SK-N-SH (cell line): ENCODE results near the gene FBN2. TPM values are rescaled to one million over a fixed set of nuclear protein-coding genes. Genes with fewer than 3 reads are reported as not detected.

Experiments used
- CTCF ChIA-PET: fragments of 300-600, 350-600 bp; formaldehyde crosslinking; extraction: SDS; loops from one replicate; lab custom pipeline; 2021; lab: Yijun Ruan, JAX
- POLR2A ChIA-PET: fragments of 350-600 bp; sonication (Branson Sonifier 250); formaldehyde crosslinking; extraction: SDS; loops from one replicate; lab custom pipeline; 2020; ENCODE audit warnings: antibody characterized with exemption, inconsistent platforms; lab: Yijun Ruan, JAX
- DNase-seq: peaks from one replicate; pipeline ENCODE4 v3.0.0; 2012
- H2AFZ ChIP-seq: fragments of 200-600 bp; sonication (generic); 2 replicates; pipeline ENCODE4 v1.8.1; 2016; ENCODE audit warnings: antibody characterized with exemption, mild to moderate bottlenecking, low read depth
- H3F3A ChIP-seq: fragments of 200-600 bp; sonication (generic); replicated peaks from 2 replicates; pipeline ENCODE3; 2016; ENCODE audit warnings: antibody characterized with exemption, mild to moderate bottlenecking; ENCODE audit not compliant: insufficient read depth
- H3K27ac ChIP-seq, 2 experiments: fragments of 200-500 bp in 1 of 2; fragments of 200-600 bp in 1 of 2; sonication (Bioruptor generic) in 1 of 2; sonication (generic), shearing (Covaris generic) in 1 of 2; 2 replicates each; pipeline versions ENCODE4 v1.5.1 to v1.6.1; 2014 to 2016; ENCODE audit warnings: low read depth in 2 of 2, inconsistent platforms in 1 of 2, low read length in 1 of 2, mild to moderate bottlenecking in 1 of 2, mixed read lengths in 1 of 2
- H3K27me3 ChIP-seq: fragments of 200-600 bp; sonication (generic), shearing (Covaris generic); 2 replicates; pipeline ENCODE4 v1.6.1; 2016; ENCODE audit warnings: mixed run types; ENCODE audit not compliant: insufficient read depth
- H3K36me3 ChIP-seq, 2 experiments: fragments of 200-500 bp in 1 of 2; fragments of 200-600 bp in 1 of 2; sonication (Bioruptor generic) in 1 of 2; sonication (generic) in 1 of 2; replicated peaks in 1 of 2; 2 replicates each; pipeline versions ENCODE3 to v1.5.1; 2014 to 2016; ENCODE audit warnings: low read length in 1 of 2, mild to moderate bottlenecking in 1 of 2; ENCODE audit not compliant: insufficient read depth in 2 of 2, control insufficient read depth in 1 of 2
- H3K4me1 ChIP-seq, 2 experiments: fragments of 200-500 bp in 1 of 2; fragments of 200-600 bp in 1 of 2; sonication (Bioruptor generic) in 1 of 2; sonication (generic), shearing (Covaris generic) in 1 of 2; 2 replicates each; pipeline versions ENCODE4 v1.5.1 to v1.6.1; 2014 to 2016; ENCODE audit warnings: low read depth in 1 of 2, low read length in 1 of 2, mixed run types in 1 of 2; ENCODE audit not compliant: insufficient read depth in 2 of 2, control insufficient read depth in 1 of 2
- H3K4me2 ChIP-seq: fragments of 200-600 bp; sonication (generic), shearing (Covaris generic); 2 replicates; pipeline ENCODE4 v1.6.1; 2017; ENCODE audit warnings: mixed run types
- H3K4me3 ChIP-seq, 2 experiments: fragments of 200-500 bp in 1 of 2; fragments of 200-600 bp in 1 of 2; sonication (Bioruptor generic) in 1 of 2; sonication (generic), shearing (Covaris generic) in 1 of 2; 2 replicates each; pipeline versions ENCODE4 v1.5.1 to v1.8.1; 2014 to 2016; ENCODE audit warnings: low read depth in 2 of 2, inconsistent platforms in 1 of 2, low read length in 1 of 2, mild to moderate bottlenecking in 1 of 2, mixed read lengths in 1 of 2, moderate library complexity in 1 of 2
- H3K79me2 ChIP-seq: fragments of 200-600 bp; sonication (generic); 2 replicates; pipeline ENCODE4 v1.8.1; 2017; ENCODE audit warnings: mild to moderate bottlenecking; ENCODE audit not compliant: insufficient read depth
- H3K9ac ChIP-seq: fragments of 200-600 bp; sonication (generic); 2 replicates; pipeline ENCODE4 v1.6.1; 2017; ENCODE audit warnings: mixed run types
- H3K9me2 ChIP-seq: fragments of 200-600 bp; sonication (generic); 2 replicates; pipeline ENCODE4 v1.6.1; 2017; ENCODE audit warnings: mixed run types
- H3K9me3 ChIP-seq: fragments of 200-600 bp; sonication (generic); 2 replicates; pipeline ENCODE4 v1.6.1; 2017; ENCODE audit warnings: mixed run types, mild to moderate bottlenecking, moderate library complexity
- H4K20me1 ChIP-seq: fragments of 200-600 bp; sonication (generic); 2 replicates; pipeline ENCODE4 v1.6.1; 2017; ENCODE audit warnings: mild to moderate bottlenecking, mixed run types; ENCODE audit not compliant: insufficient read depth
- CHD2 ChIP-seq: fragments of 150-350 bp; IDR thresholded peaks from 2 replicates; pipeline ENCODE4 v1.6.1; 2018; ENCODE audit warnings: low read length; ENCODE audit not compliant: partially characterized antibody
- ELF1 ChIP-seq: IDR thresholded peaks from 2 replicates; pipeline ENCODE4 v1.4.0; 2012
- EZH2phosphoT487 ChIP-seq: fragments of 200-600 bp; sonication (generic); IDR thresholded peaks from 2 replicates; pipeline ENCODE4 v1.6.1; 2017; ENCODE audit warnings: low read depth, mixed run types, mild to moderate bottlenecking, antibody characterized with exemption, moderate library complexity, borderline replicate concordance
- POLR2AphosphoS5 ChIP-seq: IDR thresholded peaks from 2 replicates; pipeline ENCODE4 v1.6.1; 2012; ENCODE audit warnings: low read depth, low read length
- RFX5 ChIP-seq: IDR thresholded peaks from 2 replicates; pipeline ENCODE4 v1.6.1; 2012; ENCODE audit warnings: mild to moderate bottlenecking, improper control_type of control experiment, low read length
- RXRA ChIP-seq: IDR thresholded peaks from 2 replicates; pipeline ENCODE4 v1.4.0; 2012; ENCODE audit warnings: low read depth, mild to moderate bottlenecking, borderline replicate concordance
- SIN3A ChIP-seq: IDR thresholded peaks from 2 replicates; pipeline ENCODE4 v1.6.1; 2012; ENCODE audit warnings: low read depth, mild to moderate bottlenecking, low read length, moderate library complexity, borderline replicate concordance
- SMC3 ChIP-seq: IDR thresholded peaks from 2 replicates; pipeline ENCODE4 v1.6.1; 2012; ENCODE audit warnings: low read depth, low read length, improper control_type of control experiment
- TCF12 ChIP-seq: IDR thresholded peaks from 2 replicates; pipeline ENCODE4 v1.4.0; 2012
- YY1 ChIP-seq: IDR thresholded peaks from 2 replicates; pipeline ENCODE4 v1.4.0; 2012; ENCODE audit warnings: low read depth, mild to moderate bottlenecking
- WGBS: methylation state at CpG from one replicate; pipeline ENCODE4 v1.1.6; 2017; ENCODE audit warnings: low lambda C conversion rate; 5-methylcytosine and 5-hydroxymethylcytosine counted together
- polyA plus RNA-seq, 3 experiments: library from polyadenylated mRNA; depleted of rRNA; stranded (reverse); fragments of >200 nt; gene quantifications; 2 replicates each; pipeline ENCODE4 v1.2.3, GENCODE V29; 2012
- TF ChIP-seq, protein P1 (sequence below): IDR thresholded peaks from 2 replicates; pipeline ENCODE4 v1.4.0; 2012; ENCODE audit warnings: low read depth
- TF ChIP-seq, protein P2 (sequence below): fragments of 200-600 bp; sonication (generic); IDR thresholded peaks from 2 replicates; pipeline ENCODE4 v1.6.1; 2017; ENCODE audit warnings: antibody characterized with exemption, mild to moderate bottlenecking, moderate library complexity
- TF ChIP-seq, protein P3 (sequence below): IDR thresholded peaks from 2 replicates; pipeline ENCODE4 v1.4.0; 2012; ENCODE audit warnings: low read depth, borderline replicate concordance

Gene FBN2
- polyA plus RNA-seq, 1 of the 3 experiments (the other 2 are of a cell fraction), result 2.2 TPM

DNA sequence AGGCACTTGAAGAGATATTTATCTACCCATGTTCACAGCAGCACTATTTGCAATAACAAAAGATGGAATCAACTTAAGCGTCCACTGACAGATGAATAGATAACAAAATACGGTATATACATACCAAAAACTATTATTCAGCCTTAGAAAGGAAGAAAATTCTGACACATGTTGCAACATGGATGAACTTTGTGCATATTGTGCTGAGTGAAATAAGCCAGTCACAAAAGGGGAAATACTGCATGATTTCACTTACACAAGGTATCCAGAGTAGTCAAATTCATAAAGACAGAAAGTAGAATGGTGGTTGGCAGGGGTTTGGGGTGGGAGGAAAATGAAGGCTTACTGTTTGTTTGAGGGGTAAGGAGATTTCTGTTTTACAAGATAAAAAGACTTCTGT lies 66.0 kb downstream of the FBN2 start:
- 7% methylated on average over 2 of the region's 2 CpGs for WGBS
- no peaks in the 10 kb centered on the region for H3K36me3 ChIP-seq
- H3K4me3 ChIP-seq, result no peak overlapping the region
- H2AFZ ChIP-seq, result no peak overlapping the region
- TF ChIP-seq, protein P1, sequence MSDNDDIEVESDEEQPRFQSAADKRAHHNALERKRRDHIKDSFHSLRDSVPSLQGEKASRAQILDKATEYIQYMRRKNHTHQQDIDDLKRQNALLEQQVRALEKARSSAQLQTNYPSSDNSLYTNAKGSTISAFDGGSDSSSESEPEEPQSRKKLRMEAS, result no peak
- TF ChIP-seq RXRA (no peak), CHD2 (no peak), POLR2AphosphoS5 (no peak), SMC3 (no peak), TCF12 (no peak), RFX5 (no peak), EZH2phosphoT487 (no peak)
- no peak overlapping the region for H3K4me2 ChIP-seq
- H3K27me3 ChIP-seq, result no peaks in the 10 kb centered on the region
- no peak overlapping the region for H3K27ac ChIP-seq
- CTCF ChIA-PET, result no interaction called here
- no peaks in the 10 kb centered on the region; a peak in 1 of 4 replicates for H3K4me1 ChIP-seq
- no peaks in the 10 kb centered on the region for H3F3A ChIP-seq
- POLR2A ChIA-PET, result no interaction called here
- H4K20me1 ChIP-seq, result no peaks in the 10 kb centered on the region
- no peaks in the 10 kb centered on the region for H3K79me2 ChIP-seq
- H3K9me2 ChIP-seq, result no peaks in the 10 kb centered on the region
- H3K9me3 ChIP-seq, result no peaks in the 10 kb centered on the region
- no peak for DNase-seq
- H3K9ac ChIP-seq, result no peak overlapping the region

DNA sequence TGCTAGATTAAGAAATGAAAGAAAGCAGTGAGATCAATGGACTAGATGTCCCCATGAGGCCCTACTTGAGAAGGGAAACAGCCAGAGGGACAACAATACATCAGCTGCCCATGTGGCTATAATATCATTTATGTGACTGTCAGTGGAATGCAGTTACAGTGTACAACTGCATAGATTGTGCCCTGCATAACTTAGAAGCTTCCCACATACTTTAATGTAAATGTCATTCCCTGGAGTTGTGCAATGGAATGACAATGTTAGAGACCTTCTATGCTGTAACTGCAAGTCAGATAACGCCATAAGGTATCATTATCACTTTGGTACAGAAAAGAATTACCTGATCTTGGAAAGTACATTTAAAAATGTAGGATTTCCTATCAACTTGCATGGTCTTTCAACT lies 67.4 kb downstream of the FBN2 start:
- WGBS, result 6% methylated on average over 1 of the region's 1 CpG
- no peaks in the 10 kb centered on the region for H4K20me1 ChIP-seq
- no peak overlapping the region for H3K4me3 ChIP-seq
- H3K79me2 ChIP-seq, result no peaks in the 10 kb centered on the region
- no peak overlapping the region for H2AFZ ChIP-seq
- H3K9me2 ChIP-seq, result no peaks in the 10 kb centered on the region
- H3K9ac ChIP-seq, result no peak overlapping the region
- no peaks in the 10 kb centered on the region for H3K9me3 ChIP-seq
- DNase-seq, result no peak
- H3K27ac ChIP-seq, result no peak overlapping the region; a peak in 1 of 4 replicates
- no peaks in the 10 kb centered on the region for H3K27me3 ChIP-seq
- no peaks in the 10 kb centered on the region; a peak in 1 of 4 replicates for H3K4me1 ChIP-seq
- TF ChIP-seq SIN3A (no peak), POLR2AphosphoS5 (no peak), YY1 (no peak), ELF1 (no peak), CHD2 (no peak), RXRA (no peak), TCF12 (no peak)
- TF ChIP-seq, protein P2, sequence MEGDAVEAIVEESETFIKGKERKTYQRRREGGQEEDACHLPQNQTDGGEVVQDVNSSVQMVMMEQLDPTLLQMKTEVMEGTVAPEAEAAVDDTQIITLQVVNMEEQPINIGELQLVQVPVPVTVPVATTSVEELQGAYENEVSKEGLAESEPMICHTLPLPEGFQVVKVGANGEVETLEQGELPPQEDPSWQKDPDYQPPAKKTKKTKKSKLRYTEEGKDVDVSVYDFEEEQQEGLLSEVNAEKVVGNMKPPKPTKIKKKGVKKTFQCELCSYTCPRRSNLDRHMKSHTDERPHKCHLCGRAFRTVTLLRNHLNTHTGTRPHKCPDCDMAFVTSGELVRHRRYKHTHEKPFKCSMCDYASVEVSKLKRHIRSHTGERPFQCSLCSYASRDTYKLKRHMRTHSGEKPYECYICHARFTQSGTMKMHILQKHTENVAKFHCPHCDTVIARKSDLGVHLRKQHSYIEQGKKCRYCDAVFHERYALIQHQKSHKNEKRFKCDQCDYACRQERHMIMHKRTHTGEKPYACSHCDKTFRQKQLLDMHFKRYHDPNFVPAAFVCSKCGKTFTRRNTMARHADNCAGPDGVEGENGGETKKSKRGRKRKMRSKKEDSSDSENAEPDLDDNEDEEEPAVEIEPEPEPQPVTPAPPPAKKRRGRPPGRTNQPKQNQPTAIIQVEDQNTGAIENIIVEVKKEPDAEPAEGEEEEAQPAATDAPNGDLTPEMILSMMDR, result no peak
- TF ChIP-seq, protein P3, sequence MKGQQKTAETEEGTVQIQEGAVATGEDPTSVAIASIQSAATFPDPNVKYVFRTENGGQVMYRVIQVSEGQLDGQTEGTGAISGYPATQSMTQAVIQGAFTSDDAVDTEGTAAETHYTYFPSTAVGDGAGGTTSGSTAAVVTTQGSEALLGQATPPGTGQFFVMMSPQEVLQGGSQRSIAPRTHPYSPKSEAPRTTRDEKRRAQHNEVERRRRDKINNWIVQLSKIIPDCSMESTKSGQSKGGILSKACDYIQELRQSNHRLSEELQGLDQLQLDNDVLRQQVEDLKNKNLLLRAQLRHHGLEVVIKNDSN, result no peak
- ChIA-PET POLR2A (no interaction called here), CTCF (no interaction called here)
- no peak overlapping the region for H3K4me2 ChIP-seq
- no peaks in the 10 kb centered on the region for H3K36me3 ChIP-seq
- H3F3A ChIP-seq, result no peaks in the 10 kb centered on the region
